ENCODE data around the gene KRT36. TPM values are rescaled to one million over a fixed set of nuclear protein-coding genes. Genes with fewer than 3 reads are reported as not detected.

The KRT36 gene
- total and polyA plus RNA-seq, 2 of the 8 experiments (the other 6 are each of a cell fraction or from before 2014, with no cell fraction given): not detected

GRCh38 chr17:41507315-41507880, 17.7 kb upstream of the KRT36 start:
- Histone ChIP-seq H3K4me2 (ENCODE audit: insufficient read depth in 1 of 2, low read depth in 2 of 2, low read length in 2 of 2) (no peak overlapping the region), H2BK12ac (ENCODE audit: low read depth, low read length) (no peak overlapping the region), H4K5ac (ENCODE audit: insufficient read length, low read depth, low read length) (no peak overlapping the region), H3K4me3 (ENCODE audit: extremely low read depth in 1 of 4, insufficient read depth in 2 of 4, low read depth in 3 of 4, low read length in 4 of 4) (no peak overlapping the region), H3K9me3 (ENCODE audit: insufficient read depth in 2 of 2, low read depth in 1 of 2, low read length in 1 of 2) (no peaks in the 10 kb centered on the region), H3K23me2 (ENCODE audit: low read depth, low read length) (no peaks in the 10 kb centered on the region; the same call in 1 of the 2 replicates), H3K79me1 (ENCODE audit: low read depth, low read length) (no peaks in the 10 kb centered on the region), H2AFZ (ENCODE audit: low read length) (no peak overlapping the region), H2BK120ac (replicated peaks; ENCODE audit: low read depth, low read length) (no peak overlapping the region), H3K14ac (ENCODE audit: insufficient read length) (no peak overlapping the region), H3K79me2 (ENCODE audit: control insufficient read depth in 1 of 2, insufficient read depth in 2 of 2, low read length in 2 of 2) (no peaks in the 10 kb centered on the region), H3K18ac (ENCODE audit: extremely low read depth, low read length) (no peak overlapping the region), H4K91ac (replicated peaks; ENCODE audit: insufficient read length, low read length) (no peak overlapping the region), H3K23ac (ENCODE audit: insufficient read length) (no peak overlapping the region), H2AK5ac (ENCODE audit: low read depth, low read length) (no peak overlapping the region), H2BK5ac (ENCODE audit: low read depth, low read length) (no peak overlapping the region), H3K56ac (replicated peaks; ENCODE audit: insufficient read length, low read depth, low read length) (no peak overlapping the region), H3K36me3 (ENCODE audit: control insufficient read depth in 2 of 4, insufficient read depth in 4 of 4, low read length in 3 of 4) (no peaks in the 10 kb centered on the region), H2BK15ac (ENCODE audit: low read length) (no peak overlapping the region; the same call in 1 of the 2 replicates), H3K4ac (replicated peaks; ENCODE audit: insufficient read length, low read depth, low read length) (no peak overlapping the region), H4K20me1 (replicated peaks in 1 of 2; ENCODE audit: control insufficient read depth in 1 of 2, insufficient read depth in 2 of 2, low read length in 2 of 2) (no peaks in the 10 kb centered on the region), H4K8ac (ENCODE audit: extremely low read depth, insufficient read depth, low read length) (no peak overlapping the region; the same call in 1 of the 2 replicates), H3K27ac (ENCODE audit: low read depth, low read length) (no peak overlapping the region), H3K4me1 (replicated peaks in 1 of 4; ENCODE audit: control insufficient read depth in 3 of 4, insufficient read depth in 4 of 4, low read length in 3 of 4) (peaks cover 0 to 5% (median 3%) of the 10 kb centered on the region in 4 experiments; a peak in 5 of 7 replicates), H3K9ac (replicated peaks in 1 of 4; ENCODE audit: extremely low read depth in 1 of 4, low read depth in 3 of 4, low read length in 3 of 4) (no peak overlapping the region), H2BK20ac (ENCODE audit: low read length) (no peak overlapping the region), H3K27me3 (replicated peaks in 1 of 4; ENCODE audit: control insufficient read depth in 3 of 4, extremely low read depth in 1 of 4, insufficient read depth in 3 of 4, low read length in 3 of 4) (no peaks in the 10 kb centered on the region)
- CTCF ChIA-PET (ENCODE audit: partially characterized antibody): interaction anchor here (1.2 to 33.9 kb wide), 5 partner anchors 12 to 156 kb away, joined by 3 to 427 read pairs (median 5); no protein-coding TSS in a partner anchor
- DNase-seq (ENCODE audit: low read depth in 1 of 2, low spot score in 2 of 2): no peak
- FAIRE-seq: no peak
- POLR2A ChIA-PET (ENCODE audit: partially characterized antibody): interaction anchor here (1.3 to 1.9 kb wide), 3 partner anchors 9 to 37 kb away, joined by 3 to 8 read pairs (median 3); partner anchors contain the start of gene KRT19
- 64% methylated on average over 10 of the region's 10 CpGs; no CpG with 5 or more reads in 1 of the 2 experiments for whole genome bisulfite sequencing, 2 experiments (ENCODE audit: extremely low coverage in 1 of 2, insufficient coverage in 1 of 2, insufficient read length in 1 of 2, insufficient replicate concordance in 2 of 2, low coverage in 1 of 2, low lambda C conversion rate in 2 of 2, missing lambda C conversion rate in 1 of 2)
- TF ChIP-seq RBBP5 (IDR thresholded peaks at IDR 0.05; ENCODE audit: borderline replicate concordance, low read depth, low read length) (no peak), GABPA (IDR thresholded peaks at IDR 0.05; ENCODE audit: borderline replicate concordance, insufficient read depth, low read length) (no peak), SIN3A (conservative IDR thresholded peaks at IDR 0.05 in 1 of 2, IDR thresholded peaks at IDR 0.05 in 1 of 2; ENCODE audit: low read depth in 1 of 2, low read length in 2 of 2) (no peak), FOSL1 (IDR thresholded peaks at IDR 0.05; ENCODE audit: insufficient read depth, low read depth, low read length) (no peak), HDAC2 (IDR thresholded peaks at IDR 0.05; ENCODE audit: borderline replicate concordance in 1 of 2, low read depth in 2 of 2, low read length in 2 of 2) (no peak), TCF12 (IDR thresholded peaks at IDR 0.05; ENCODE audit: low read depth, low read length) (no peak), CEBPB (IDR thresholded peaks at IDR 0.05; ENCODE audit: low read depth, low read length) (no peak), RNF2 (IDR thresholded peaks at IDR 0.05; ENCODE audit: borderline replicate concordance, low read depth, low read length, missing control alignments, poor library complexity, severe bottlenecking) (no peak), SIX5 (IDR thresholded peaks at IDR 0.05; ENCODE audit: low read depth, low read length) (no peak), RAD21 (IDR thresholded peaks at IDR 0.05 in 1 of 2, conservative IDR thresholded peaks at IDR 0.05 in 1 of 2; ENCODE audit: low read depth in 2 of 2, low read length in 2 of 2) (no peak)
